NCI-H1048 (cell line): ENCODE measurements around the gene TMEM270.

Experiments used
- DNase-seq: peaks from one replicate; lab custom pipeline; 2025; lab: John Stamatoyannopoulos, UW

The TMEM270 gene

GRCh38 chr7:73887762-73888161 is 26.8 kb downstream of the TMEM270 start:
- no peak for DNase-seq

GRCh38 chr7:73888959-73889358 is 28.0 kb downstream of the TMEM270 start:
- peak; percentile 33 for DNase-seq

- DNase-seq = no peak
Observed at GRCh38 chr7:73890555-73891147, 29.7 kb downstream of the TMEM270 start.

- DNase-seq = no peak
Observed at GRCh38 chr7:73891178-73891885, 30.4 kb downstream of the TMEM270 start.

- DNase-seq = no peak
Observed at GRCh38 chr7:73892003-73892999, 31.3 kb downstream of the TMEM270 start.

GRCh38 chr7:73893342-73894101 is 32.6 kb downstream of the TMEM270 start:
- DNase-seq = no peak

- DNase-seq = no peak
Observed at GRCh38 chr7:73894166-73894565, 33.2 kb downstream of the TMEM270 start.

GRCh38 chr7:73894733-73895551 is 34.0 kb downstream of the TMEM270 start:
- DNase-seq = no peak

GRCh38 chr7:73895626-73896025 is 34.7 kb downstream of the TMEM270 start:
- no peak for DNase-seq

- DNase-seq = no peak
Observed at GRCh38 chr7:73896454-73896853, 35.5 kb downstream of the TMEM270 start.

GRCh38 chr7:73899731-73900142 is 38.8 kb downstream of the TMEM270 start:
- no peak for DNase-seq

- DNase-seq = no peak
Observed at GRCh38 chr7:73900286-73900685, 39.3 kb downstream of the TMEM270 start.

GRCh38 chr7:73901231-73901822 is 40.4 kb downstream of the TMEM270 start:
- no peak for DNase-seq

GRCh38 chr7:73901823-73902597 is 41.1 kb downstream of the TMEM270 start:
- DNase-seq = no peak

- DNase-seq = no peak
Observed at GRCh38 chr7:73903321-73904218, 42.6 kb downstream of the TMEM270 start.

GRCh38 chr7:73904219-73905137 is 43.5 kb downstream of the TMEM270 start:
- DNase-seq = no peak

- no peak for DNase-seq
Observed at GRCh38 chr7:73905360-73905759, 44.4 kb downstream of the TMEM270 start.

GRCh38 chr7:73906874-73907273 is 45.9 kb downstream of the TMEM270 start:
- DNase-seq = no peak
